ENCODE measurements around the gene DDI2.

The DDI2 gene

GRCh38 chr1:15660151-15660550, 42.9 kb downstream of the DDI2 start:
- Histone ChIP-seq H3K27ac (ENCODE audit: extremely low read depth, low read depth, low read length) (no peak overlapping the region), H3K4me1 (ENCODE audit: control insufficient read depth, insufficient read depth, low read length) (no peaks in the 10 kb centered on the region), H3K9me3 (ENCODE audit: control insufficient read depth, insufficient read depth, low read depth, low read length) (no peaks in the 10 kb centered on the region), H3K36me3 (ENCODE audit: control insufficient read depth in 2 of 2, insufficient read depth in 1 of 2, low read length in 2 of 2) (peaks cover 0 to 69% of the 10 kb centered on the region in 2 experiments), H3K4me3 (ENCODE audit: low read depth, low read length) (no peak overlapping the region)
- TF ChIP-seq MZF1 (tag by site-specific recombination; IDR thresholded peaks at IDR 0.05; ENCODE audit: borderline replicate concordance): no peak
- TF ChIP-seq KLF7 (tag by site-specific recombination; IDR thresholded peaks at IDR 0.05; ENCODE audit: borderline replicate concordance): no peak
- TF ChIP-seq, protein P1, sequence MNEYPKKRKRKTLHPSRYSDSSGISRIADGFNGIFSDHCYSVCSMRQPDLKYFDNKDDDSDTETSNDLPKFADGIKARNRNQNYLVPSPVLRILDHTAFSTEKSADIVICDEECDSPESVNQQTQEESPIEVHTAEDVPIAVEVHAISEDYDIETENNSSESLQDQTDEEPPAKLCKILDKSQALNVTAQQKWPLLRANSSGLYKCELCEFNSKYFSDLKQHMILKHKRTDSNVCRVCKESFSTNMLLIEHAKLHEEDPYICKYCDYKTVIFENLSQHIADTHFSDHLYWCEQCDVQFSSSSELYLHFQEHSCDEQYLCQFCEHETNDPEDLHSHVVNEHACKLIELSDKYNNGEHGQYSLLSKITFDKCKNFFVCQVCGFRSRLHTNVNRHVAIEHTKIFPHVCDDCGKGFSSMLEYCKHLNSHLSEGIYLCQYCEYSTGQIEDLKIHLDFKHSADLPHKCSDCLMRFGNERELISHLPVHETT (tag by site-specific recombination; IDR thresholded peaks at IDR 0.05): no peak
- TF ChIP-seq, protein P2, sequence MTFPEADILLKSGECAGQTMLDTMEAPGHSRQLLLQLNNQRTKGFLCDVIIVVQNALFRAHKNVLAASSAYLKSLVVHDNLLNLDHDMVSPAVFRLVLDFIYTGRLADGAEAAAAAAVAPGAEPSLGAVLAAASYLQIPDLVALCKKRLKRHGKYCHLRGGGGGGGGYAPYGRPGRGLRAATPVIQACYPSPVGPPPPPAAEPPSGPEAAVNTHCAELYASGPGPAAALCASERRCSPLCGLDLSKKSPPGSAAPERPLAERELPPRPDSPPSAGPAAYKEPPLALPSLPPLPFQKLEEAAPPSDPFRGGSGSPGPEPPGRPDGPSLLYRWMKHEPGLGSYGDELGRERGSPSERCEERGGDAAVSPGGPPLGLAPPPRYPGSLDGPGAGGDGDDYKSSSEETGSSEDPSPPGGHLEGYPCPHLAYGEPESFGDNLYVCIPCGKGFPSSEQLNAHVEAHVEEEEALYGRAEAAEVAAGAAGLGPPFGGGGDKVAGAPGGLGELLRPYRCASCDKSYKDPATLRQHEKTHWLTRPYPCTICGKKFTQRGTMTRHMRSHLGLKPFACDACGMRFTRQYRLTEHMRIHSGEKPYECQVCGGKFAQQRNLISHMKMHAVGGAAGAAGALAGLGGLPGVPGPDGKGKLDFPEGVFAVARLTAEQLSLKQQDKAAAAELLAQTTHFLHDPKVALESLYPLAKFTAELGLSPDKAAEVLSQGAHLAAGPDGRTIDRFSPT (tag by site-specific recombination; IDR thresholded peaks at IDR 0.05): no peak
- no peak for TF ChIP-seq ZNF449 (tag by site-specific recombination; IDR thresholded peaks at IDR 0.05)
- ChIA-PET CTCF (no interaction called here), POLR2A (no interaction called here)

GRCh38 chr1:15662477-15662876, 45.2 kb downstream of the DDI2 start:
- CTCF ChIA-PET: no interaction called here
- no peak overlapping the region for H3K4me3 ChIP-seq (ENCODE audit: low read depth, low read length)
- POLR2A ChIA-PET: interaction anchor here (0.5 kb wide), 1 partner anchor 171 kb away, joined by 3 read pairs; no protein-coding TSS in a partner anchor
- no peaks in the 10 kb centered on the region for H3K9me3 ChIP-seq (ENCODE audit: control insufficient read depth, insufficient read depth, low read depth, low read length)
- H3K36me3 ChIP-seq (ENCODE audit: control insufficient read depth in 2 of 2, insufficient read depth in 1 of 2, low read length in 2 of 2): peaks cover 0 to 51% of the 10 kb centered on the region in 2 experiments
- H3K27ac ChIP-seq (ENCODE audit: extremely low read depth, low read depth, low read length): no peak overlapping the region
- no peaks in the 10 kb centered on the region for H3K4me1 ChIP-seq (ENCODE audit: control insufficient read depth, insufficient read depth, low read length)
- no peak for TF ChIP-seq ZNF571 (tag by site-specific recombination; IDR thresholded peaks at IDR 0.05)
- TF ChIP-seq ZNF292 (tag by site-specific recombination; IDR thresholded peaks at IDR 0.05; ENCODE audit: borderline replicate concordance, low read depth): no peak
- TF ChIP-seq ZBTB48 (tag by site-specific recombination; IDR thresholded peaks at IDR 0.05): no peak
- no peak for TF ChIP-seq SP7 (tag by site-specific recombination; IDR thresholded peaks at IDR 0.05)
- no peak for TF ChIP-seq PRDM4 (tag by site-specific recombination; IDR thresholded peaks at IDR 0.05)

DNA sequence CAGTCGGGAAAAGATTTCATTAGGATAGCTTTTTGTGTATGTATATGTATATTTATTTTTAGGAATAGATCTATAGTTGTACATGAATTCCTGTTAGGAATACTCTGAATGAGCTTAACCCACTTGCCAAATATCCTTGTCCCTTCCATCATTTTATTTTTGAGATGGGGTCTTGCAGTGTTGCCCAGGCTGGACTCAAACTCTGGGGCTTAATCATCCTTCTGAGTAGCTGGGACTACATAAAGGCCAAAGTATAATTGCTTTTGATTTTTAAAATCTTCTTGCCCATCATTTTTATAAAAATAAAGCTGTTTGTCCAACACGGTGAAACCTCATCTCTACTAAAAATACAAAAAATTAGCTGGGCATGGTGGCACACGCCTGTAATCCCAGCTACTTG, 46.7 kb downstream of the DDI2 start:
- ChIA-PET POLR2A (interaction anchor here (0.5 kb wide), 1 partner anchor 94 kb away, joined by 5 read pairs; no protein-coding TSS in a partner anchor), CTCF (interaction anchor here (0.8 to 0.9 kb wide), 2 partner anchors 14 to 21 kb away, joined by 3 to 5 read pairs; no protein-coding TSS in a partner anchor)
- TF ChIP-seq ZNF274 (IDR thresholded peaks at IDR 0.05; ENCODE audit: low read length) (no peak), ZNF274 (tag by site-specific recombination; IDR thresholded peaks at IDR 0.05; ENCODE audit: borderline replicate concordance) (no peak), ZNF544 (tag by site-specific recombination; IDR thresholded peaks at IDR 0.05) (no peak), ZNF677 (tag by site-specific recombination; IDR thresholded peaks at IDR 0.05) (no peak), ZNF404 (tag by site-specific recombination; IDR thresholded peaks at IDR 0.05) (no peak), ZNF121 (tag by site-specific recombination; IDR thresholded peaks at IDR 0.05) (peak; percentile 26; the same call in 1 of the 2 replicates)
- no peaks in the 10 kb centered on the region for H3K4me1 ChIP-seq (ENCODE audit: control insufficient read depth, insufficient read depth, low read length)
- peaks cover 0 to 41% of the 10 kb centered on the region in 2 experiments; a peak in 2 of 3 replicates for H3K36me3 ChIP-seq (ENCODE audit: control insufficient read depth in 2 of 2, insufficient read depth in 1 of 2, low read length in 2 of 2)
- H3K4me3 ChIP-seq (ENCODE audit: low read depth, low read length): no peak overlapping the region
- no peak overlapping the region for H3K27ac ChIP-seq (ENCODE audit: extremely low read depth, low read depth, low read length)
- no peaks in the 10 kb centered on the region for H3K9me3 ChIP-seq (ENCODE audit: control insufficient read depth, insufficient read depth, low read depth, low read length)
